ENCODE data around the gene PARP1. TPM values are rescaled to one million over a fixed set of nuclear protein-coding genes. Genes with fewer than 3 reads are reported as not detected.
A peak's percentile ranks its signal among the peaks of the same experiment; 100 is the strongest.
"Not testable (repeated sequence)": the region's sequence is repeated elsewhere in the genome, so short reads cannot be mapped to it uniquely, and the experiment has no call there.

The PARP1 gene
- total RNA-seq, 4 donors from 2014 or later, result 77.4 to 147 (median 95.6) TPM

DNA sequence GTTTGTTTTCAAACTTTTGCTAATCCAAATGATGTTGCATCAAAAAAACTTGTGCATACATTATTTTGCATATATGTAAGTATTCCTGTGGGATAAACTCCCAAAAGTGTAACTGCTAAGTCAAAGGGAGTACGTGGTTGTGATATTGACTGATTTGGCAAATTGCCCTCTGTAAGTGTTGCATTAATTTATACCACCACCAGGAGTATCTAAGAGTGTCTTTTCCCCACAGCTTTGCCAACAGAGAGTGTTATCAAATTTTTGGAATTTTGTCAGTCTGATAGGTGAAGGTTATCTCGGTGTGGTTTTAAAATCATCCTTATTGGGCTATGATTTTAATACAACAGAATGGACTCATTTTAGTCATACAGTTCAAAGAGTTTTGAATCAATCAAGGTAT is 30.1 kb upstream of the PARP1 start:
- Histone ChIP-seq H3K27me3 (no peaks in the 10 kb centered on the region), H3K4me1 (no peaks in the 10 kb centered on the region), H3K27ac (no peak overlapping the region), H3K4me3 (no peak overlapping the region), H3K9me3 (no peaks in the 10 kb centered on the region), H3K36me3 (no peaks in the 10 kb centered on the region)
- no peak for TF ChIP-seq POLR2AphosphoS5 (IDR thresholded peaks at IDR 0.05)
- no peak for TF ChIP-seq POLR2A (IDR thresholded peaks at IDR 0.05)
- TF ChIP-seq EP300 (IDR thresholded peaks at IDR 0.05), result no peak
- no peak for TF ChIP-seq CTCF (IDR thresholded peaks at IDR 0.05)
- 62 to 80% methylated on average over 2 of the region's 2 CpGs for WGBS, 2 donors (ENCODE audit: low coverage in 1 of 2)
- ATAC-seq, result no peak

DNA sequence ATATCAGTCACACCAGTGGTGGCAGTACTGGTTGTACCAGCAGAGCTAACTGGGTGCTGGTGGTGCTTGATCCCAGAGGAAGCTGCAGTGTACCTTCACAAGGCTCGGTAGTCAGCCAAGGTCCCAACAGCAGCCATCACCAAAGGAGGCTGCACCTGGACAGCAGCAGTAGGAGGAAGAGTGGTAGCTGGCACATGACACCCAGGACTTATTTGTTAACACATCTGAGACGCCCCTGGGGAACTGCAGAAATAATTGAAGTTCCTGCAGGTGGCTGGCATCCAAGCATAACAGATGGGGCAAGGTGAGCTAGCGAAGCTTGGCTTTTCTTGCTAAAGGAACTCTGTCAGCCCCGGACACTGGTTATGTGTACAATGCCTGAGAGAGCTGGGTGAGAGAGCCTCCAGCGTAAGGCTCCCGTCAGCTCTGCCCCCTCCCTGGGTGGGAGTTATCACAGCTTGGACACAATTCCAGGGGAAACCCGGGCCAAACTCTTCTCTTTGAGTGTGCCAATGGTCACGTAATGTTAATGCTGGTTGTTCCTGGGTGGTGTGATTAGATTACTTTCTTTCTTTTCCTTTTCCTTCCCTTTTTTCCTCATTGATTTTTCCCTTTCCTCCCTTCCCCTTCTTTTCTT is 29.1 kb upstream of the PARP1 start:
- Histone ChIP-seq H3K4me1 (no peaks in the 10 kb centered on the region), H3K4me3 (no peak overlapping the region), H3K9me3 (no peaks in the 10 kb centered on the region), H3K27me3 (no peaks in the 10 kb centered on the region), H3K27ac (no peak overlapping the region), H3K36me3 (no peaks in the 10 kb centered on the region)
- TF ChIP-seq EP300 (IDR thresholded peaks at IDR 0.05), result no peak
- no peak for TF ChIP-seq POLR2A (IDR thresholded peaks at IDR 0.05)
- TF ChIP-seq CTCF (IDR thresholded peaks at IDR 0.05), result no peak
- no peak for TF ChIP-seq POLR2AphosphoS5 (IDR thresholded peaks at IDR 0.05)
- ATAC-seq, result peak; percentile 39
- 32 to 38% methylated on average over 3 to 6 of the region's 8 CpGs for WGBS, 2 donors (ENCODE audit: low coverage in 1 of 2)

DNA sequence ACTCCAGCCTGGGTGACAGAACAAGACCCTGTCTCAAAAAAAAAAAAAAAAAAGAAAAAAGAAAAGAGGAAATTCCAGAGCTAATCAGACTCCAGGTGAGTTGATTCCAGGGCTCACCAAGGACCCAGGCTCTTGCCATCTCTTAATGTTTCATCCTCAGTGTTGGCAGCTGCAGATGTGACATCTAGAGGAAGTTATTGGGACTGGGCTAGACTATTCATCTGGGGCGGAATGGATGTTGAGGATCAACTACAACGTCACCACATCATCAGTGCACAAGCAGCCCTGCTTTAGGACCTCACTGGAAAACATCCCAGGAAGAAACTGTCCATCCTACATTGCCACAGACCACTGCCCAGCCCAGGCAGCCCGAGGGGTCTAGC is 28.6 kb upstream of the PARP1 start:
- no peak for ATAC-seq
- H3K27me3 ChIP-seq, result no peaks in the 10 kb centered on the region
- TF ChIP-seq POLR2AphosphoS5 (IDR thresholded peaks at IDR 0.05) (no peak), CTCF (IDR thresholded peaks at IDR 0.05) (no peak), POLR2A (IDR thresholded peaks at IDR 0.05) (no peak), EP300 (IDR thresholded peaks at IDR 0.05) (no peak)
- H3K27ac ChIP-seq, result no peak overlapping the region
- H3K9me3 ChIP-seq, result no peaks in the 10 kb centered on the region
- WGBS, 2 donors (ENCODE audit: low coverage in 1 of 2), result 60% methylated on average over 2 of the region's 3 CpGs; no CpG with 5 or more reads in 1 of the 2 donors
- no peaks in the 10 kb centered on the region for H3K36me3 ChIP-seq
- no peaks in the 10 kb centered on the region for H3K4me1 ChIP-seq
- H3K4me3 ChIP-seq, result no peak overlapping the region

GRCh38 chr1:226433341-226433720 is 25.4 kb upstream of the PARP1 start:
- H3K27ac ChIP-seq, result no peak overlapping the region
- TF ChIP-seq POLR2AphosphoS5 (IDR thresholded peaks at IDR 0.05) (no peak), EP300 (IDR thresholded peaks at IDR 0.05) (no peak), CTCF (IDR thresholded peaks at IDR 0.05) (no peak), POLR2A (IDR thresholded peaks at IDR 0.05) (no peak)
- ATAC-seq, result no peak
- H3K9me3 ChIP-seq, result no peaks in the 10 kb centered on the region
- H3K36me3 ChIP-seq, result no peaks in the 10 kb centered on the region
- no peak overlapping the region for H3K4me3 ChIP-seq
- H3K27me3 ChIP-seq, result no peaks in the 10 kb centered on the region
- H3K4me1 ChIP-seq, result no peaks in the 10 kb centered on the region
- 58% methylated on average over 2 of the region's 6 CpGs; no CpG with 5 or more reads in 1 of the 2 donors for WGBS, 2 donors (ENCODE audit: low coverage in 1 of 2)

- WGBS, 2 donors (ENCODE audit: low coverage in 1 of 2), result 46% methylated on average over 3 of the region's 13 CpGs; no CpG with 5 or more reads in 1 of the 2 donors
- no peak for ATAC-seq
- Histone ChIP-seq H3K4me3 (no peak overlapping the region), H3K9me3 (no peaks in the 10 kb centered on the region), H3K27ac (no peak overlapping the region), H3K4me1 (no peaks in the 10 kb centered on the region), H3K36me3 (no peaks in the 10 kb centered on the region), H3K27me3 (no peaks in the 10 kb centered on the region)
- TF ChIP-seq POLR2AphosphoS5 (IDR thresholded peaks at IDR 0.05), result no peak
- no peak for TF ChIP-seq POLR2A (IDR thresholded peaks at IDR 0.05)
- TF ChIP-seq EP300 (IDR thresholded peaks at IDR 0.05), result no peak
- no peak for TF ChIP-seq CTCF (IDR thresholded peaks at IDR 0.05)
Measured at GRCh38 chr1:226432586-226433340, 24.9 kb upstream of the PARP1 start.

- 63 to 71% methylated on average over 2 of the region's 2 CpGs for WGBS, 2 donors (ENCODE audit: low coverage in 1 of 2)
Measured at GRCh38 chr1:226431898-226432297, 24.0 kb upstream of the PARP1 start.

More at GRCh38 chr1:226431898-226432297, 24.0 kb upstream of the PARP1 start:
- not testable (repeated sequence) for H3K27me3 ChIP-seq, H3K4me3 ChIP-seq, H3K9me3 ChIP-seq, H3K27ac ChIP-seq, H3K4me1 ChIP-seq, H3K36me3 ChIP-seq, ATAC-seq
